H1 (cell line): ENCODE measurements around the gene DNAJC17. TPM values are rescaled to one million over a fixed set of nuclear protein-coding genes. Genes with fewer than 3 reads are reported as not detected.

ENCODE experiments used
- CTCF ChIA-PET: fragments of 300-600 bp; sonication (Branson Sonifier 250); formaldehyde crosslinking; loops from one replicate; lab custom pipeline; 2021; ENCODE audit not compliant: partially characterized antibody; lab: Charles Lee
- POLR2A ChIA-PET: fragments of 300-600 bp; sonication (Branson Sonifier 250); formaldehyde crosslinking; loops from one replicate; lab custom pipeline; 2021; ENCODE audit warnings: inconsistent platforms; ENCODE audit not compliant: partially characterized antibody; lab: Charles Lee
- DNase-seq, 2 experiments: peaks; one replicate each; pipeline versions ENCODE4 v3.0.0 to v3.0.0-alpha.2; 2010 to 2022; ENCODE audit warnings: low spot score in 2 of 2, low read depth in 1 of 2, mixed read lengths in 1 of 2
- FAIRE-seq: peaks from 2 replicates; lab custom pipeline; 2011; peaks lifted over from hg19 to GRCh38; lab: Jason Lieb, UNC
- H2AFZ ChIP-seq: 2 replicates; pipeline ENCODE4 v1.8.1; 2012; ENCODE audit warnings: low read length, inconsistent platforms
- H2AK5ac ChIP-seq: 2 replicates; pipeline ENCODE4 v1.6.1; 2013; ENCODE audit warnings: low read depth, low read length
- H2BK120ac ChIP-seq: replicated peaks from 2 replicates; pipeline ENCODE3; 2013; ENCODE audit warnings: low read depth, low read length, inconsistent platforms
- H2BK12ac ChIP-seq: 2 replicates; pipeline ENCODE4 v1.6.1; 2013; ENCODE audit warnings: low read depth, low read length
- H2BK15ac ChIP-seq: 2 replicates; pipeline ENCODE4 v1.6.1; 2013; ENCODE audit warnings: low read length
- H2BK20ac ChIP-seq: 2 replicates; pipeline ENCODE4 v1.6.1; 2013; ENCODE audit warnings: low read length
- H2BK5ac ChIP-seq: 2 replicates; pipeline ENCODE4 v1.6.1; 2013; ENCODE audit warnings: low read depth, low read length
- H3K14ac ChIP-seq: 2 replicates; pipeline ENCODE4 v1.6.1; 2013; ENCODE audit warnings: inconsistent platforms; ENCODE audit not compliant: insufficient read length
- H3K18ac ChIP-seq: 2 replicates; pipeline ENCODE4 v1.6.1; 2013; ENCODE audit warnings: low read length; ENCODE audit errors: extremely low read depth
- H3K23ac ChIP-seq: 2 replicates; pipeline ENCODE4 v1.6.1; 2013; ENCODE audit warnings: inconsistent platforms; ENCODE audit not compliant: insufficient read length
- H3K23me2 ChIP-seq: 2 replicates; pipeline ENCODE4 v1.6.1; 2013; ENCODE audit warnings: low read depth, low read length
- H3K27ac ChIP-seq: 2 replicates; pipeline ENCODE4 v1.6.1; 2011; ENCODE audit warnings: low read depth, low read length, inconsistent platforms
- H3K27me3 ChIP-seq, 4 experiments: replicated peaks in 1 of 4; 1 replicate in 1 of 4; 2 replicates in 3 of 4; pipeline versions ENCODE4 v1.6.1 to v1.8.1; 2011 to 2013; ENCODE audit warnings: low read length in 3 of 4, mild to moderate bottlenecking in 3 of 4, inconsistent platforms in 2 of 4, mixed read lengths in 2 of 4, moderate library complexity in 1 of 4; ENCODE audit not compliant: control insufficient read depth in 3 of 4, insufficient read depth in 3 of 4; ENCODE audit errors: extremely low read depth in 1 of 4
- H3K36me3 ChIP-seq, 4 experiments: 2 replicates each; pipeline versions ENCODE4 v1.6.1 to v1.8.1; 2011 to 2013; ENCODE audit warnings: mild to moderate bottlenecking in 4 of 4, low read length in 3 of 4, moderate library complexity in 2 of 4, control low read depth in 1 of 4, inconsistent platforms in 1 of 4; ENCODE audit not compliant: insufficient read depth in 4 of 4, control insufficient read depth in 2 of 4
- H3K4ac ChIP-seq: replicated peaks from 2 replicates; pipeline ENCODE3; 2013; ENCODE audit warnings: low read length, low read depth, mixed read lengths, inconsistent platforms; ENCODE audit not compliant: insufficient read length
- H3K4me1 ChIP-seq, 4 experiments: replicated peaks in 1 of 4; 1 replicate in 1 of 4; 2 replicates in 3 of 4; pipeline versions ENCODE4 v1.6.1 to v1.8.1; 2011 to 2013; ENCODE audit warnings: low read length in 3 of 4, inconsistent platforms in 2 of 4, mixed read lengths in 1 of 4; ENCODE audit not compliant: insufficient read depth in 4 of 4, control insufficient read depth in 3 of 4
- H3K4me2 ChIP-seq, 2 experiments: 2 replicates each; pipeline versions ENCODE4 v1.6.1 to v1.8.1; 2011 to 2013; ENCODE audit warnings: low read depth in 2 of 2, low read length in 2 of 2, control low read depth in 1 of 2, inconsistent platforms in 1 of 2, mild to moderate bottlenecking in 1 of 2; ENCODE audit not compliant: insufficient read depth in 1 of 2
- H3K4me3 ChIP-seq, 4 experiments: fragments of 200-600, 300-600 bp in 1 of 4; sonication (generic), shearing (Covaris generic), sonication (Bioruptor Twin) in 1 of 4; 2 replicates each; pipeline versions ENCODE4 v1.5.1 to v1.8.1; 2011 to 2016; ENCODE audit warnings: low read length in 4 of 4, low read depth in 3 of 4, control low read depth in 2 of 4, inconsistent platforms in 2 of 4, mild to moderate bottlenecking in 2 of 4, mixed read lengths in 1 of 4, moderate library complexity in 1 of 4; ENCODE audit not compliant: insufficient read depth in 2 of 4; ENCODE audit errors: extremely low read depth in 1 of 4
- H3K56ac ChIP-seq: replicated peaks from 2 replicates; pipeline ENCODE3; 2013; ENCODE audit warnings: low read depth, mild to moderate bottlenecking, mixed read lengths, low read length, inconsistent platforms; ENCODE audit not compliant: insufficient read length
- H3K79me1 ChIP-seq: 2 replicates; pipeline ENCODE4 v1.6.1; 2013; ENCODE audit warnings: low read depth, low read length, control low read depth
- H3K79me2 ChIP-seq, 2 experiments: 2 replicates each; pipeline versions ENCODE4 v1.6.1 to v1.8.1; 2012 to 2013; ENCODE audit warnings: low read length in 2 of 2, mild to moderate bottlenecking in 2 of 2, inconsistent platforms in 1 of 2; ENCODE audit not compliant: insufficient read depth in 2 of 2, control insufficient read depth in 1 of 2
- H3K9ac ChIP-seq, 4 experiments: replicated peaks in 1 of 4; 1 replicate in 1 of 4; 2 replicates in 3 of 4; pipeline versions ENCODE4 v1.6.1 to v1.8.1; 2011 to 2013; ENCODE audit warnings: low read depth in 3 of 4, low read length in 3 of 4, control low read depth in 2 of 4, mild to moderate bottlenecking in 2 of 4, moderate library complexity in 2 of 4, inconsistent platforms in 1 of 4; ENCODE audit errors: extremely low read depth in 1 of 4
- H3K9me3 ChIP-seq, 2 experiments: 2 replicates each; pipeline versions ENCODE4 v1.6.1 to v1.8.1; 2012 to 2013; ENCODE audit warnings: mild to moderate bottlenecking in 2 of 2, moderate library complexity in 2 of 2, control low read depth in 1 of 2, inconsistent platforms in 1 of 2, low read depth in 1 of 2, low read length in 1 of 2, mixed read lengths in 1 of 2; ENCODE audit not compliant: insufficient read depth in 2 of 2
- H4K20me1 ChIP-seq, 2 experiments: replicated peaks in 1 of 2; 2 replicates each; pipeline versions ENCODE3 to v1.8.1; 2011 to 2013; ENCODE audit warnings: inconsistent platforms in 2 of 2, low read length in 2 of 2, mild to moderate bottlenecking in 1 of 2; ENCODE audit not compliant: insufficient read depth in 2 of 2, control insufficient read depth in 1 of 2
- H4K5ac ChIP-seq: 2 replicates; pipeline ENCODE4 v1.6.1; 2013; ENCODE audit warnings: low read length, low read depth, mixed read lengths, inconsistent platforms; ENCODE audit not compliant: insufficient read length
- H4K8ac ChIP-seq: 2 replicates; pipeline ENCODE4 v1.8.0; 2013; ENCODE audit warnings: mild to moderate bottlenecking, moderate library complexity, low read length, inconsistent platforms; ENCODE audit not compliant: insufficient read depth; ENCODE audit errors: extremely low read depth
- H4K91ac ChIP-seq: replicated peaks from 2 replicates; pipeline ENCODE3; 2013; ENCODE audit warnings: low read length, mixed read lengths, inconsistent platforms; ENCODE audit not compliant: insufficient read length
- CTBP2 ChIP-seq: IDR thresholded peaks from 2 replicates; pipeline ENCODE4 v1.7.0; 2011; ENCODE audit warnings: borderline replicate concordance, mild to moderate bottlenecking, moderate library complexity, mixed read lengths, low read length; ENCODE audit not compliant: insufficient read depth, insufficient read length
- EGR1 ChIP-seq: IDR thresholded peaks from 2 replicates; pipeline ENCODE4 v1.6.1; 2011; ENCODE audit warnings: low read depth, low read length, borderline replicate concordance
- GABPA ChIP-seq: IDR thresholded peaks from 2 replicates; pipeline ENCODE4 v1.6.1; 2011; ENCODE audit warnings: mild to moderate bottlenecking, low read length, moderate library complexity, borderline replicate concordance; ENCODE audit not compliant: insufficient read depth
- JUND ChIP-seq: IDR thresholded peaks from 2 replicates; pipeline ENCODE4 v1.6.1; 2011; ENCODE audit warnings: mild to moderate bottlenecking, improper control_type of control experiment, low read length
- RBBP5 ChIP-seq: IDR thresholded peaks from 2 replicates; pipeline ENCODE4 v1.7.1; 2012; ENCODE audit warnings: low read depth, mild to moderate bottlenecking, inconsistent platforms, low read length, moderate library complexity, borderline replicate concordance
- SAP30 ChIP-seq: fragments of 300-600 bp; sonication (generic); IDR thresholded peaks from 2 replicates; pipeline ENCODE4 v1.7.1; 2012; ENCODE audit warnings: low read length, moderate library complexity, mild to moderate bottlenecking, inconsistent platforms; ENCODE audit not compliant: insufficient read depth, insufficient replicate concordance
- SIN3A ChIP-seq, 2 experiments: IDR thresholded peaks in 1 of 2; conservative IDR thresholded peaks in 1 of 2; 2 replicates each; pipeline ENCODE4 v1.6.1; 2011 to 2012; ENCODE audit warnings: low read length in 2 of 2, improper control_type of control experiment in 1 of 2, low read depth in 1 of 2, mild to moderate bottlenecking in 1 of 2
- SIRT6 ChIP-seq: IDR thresholded peaks from one replicate; pipeline ENCODE4 v1.7.1; 2012; ENCODE audit warnings: low read length, inconsistent platforms
- SP2 ChIP-seq: IDR thresholded peaks from 2 replicates; pipeline ENCODE4 v1.6.1; 2012; ENCODE audit warnings: mild to moderate bottlenecking, low read length, inconsistent platforms
- SP4 ChIP-seq: IDR thresholded peaks from 2 replicates; pipeline ENCODE4 v1.6.1; 2012; ENCODE audit warnings: low read length, inconsistent platforms
- TCF12 ChIP-seq: IDR thresholded peaks from 2 replicates; pipeline ENCODE4 v1.6.1; 2011; ENCODE audit warnings: low read depth, mild to moderate bottlenecking, low read length
- TEAD4 ChIP-seq: IDR thresholded peaks from 2 replicates; pipeline ENCODE4 v1.6.1; 2012; ENCODE audit warnings: low read depth, low read length, inconsistent platforms, mixed read lengths
- WGBS, 2 experiments: shearing (Covaris generic) in 1 of 2; methylation state at CpG; one replicate each; pipeline versions ENCODE4 v1.1.6 to v1.1.7; 2013 to 2015; ENCODE audit warnings: low lambda C conversion rate in 2 of 2, mixed read lengths in 2 of 2, inconsistent platforms in 1 of 2, low coverage in 1 of 2, missing lambda C conversion rate in 1 of 2; ENCODE audit not compliant: insufficient replicate concordance in 2 of 2, insufficient coverage in 1 of 2, insufficient read length in 1 of 2; ENCODE audit errors: extremely low coverage in 1 of 2, missing lambda C conversion rate in 1 of 2; 5-methylcytosine and 5-hydroxymethylcytosine counted together
- polyA plus RNA-seq, 7 experiments: library from polyadenylated mRNA; depleted of rRNA in 3 of 7; stranded (reverse) in 5 of 7; unstranded in 2 of 7; fragments of >200 nt in 5 of 7; fragments of 200-250 nt in 2 of 7; gene quantifications; 1 replicate in 5 of 7; 2 replicates in 1 of 7; 4 replicates in 1 of 7; pipeline versions ENCODE4 v1.2.1 to v1.2.3, GENCODE V29; 2011 to 2013; ENCODE audit warnings: missing spikeins in 2 of 7, mixed read lengths in 2 of 7
- total RNA-seq: library from RNA; stranded (reverse); fragmentation: NEBNext Ultra II Directional; extraction: Animal tissue kit (Norgen Biotek cat#: 25700); gene quantifications from 2 replicates; pipeline ENCODE4 v1.2.1, GENCODE V29; 2021

Gene DNAJC17
- total and polyA plus RNA-seq, 2 of the 8 experiments (the other 6 are each of a cell fraction or from before 2014, with no cell fraction given): 39.5 to 45.4 TPM

- no peak overlapping the region for H2BK20ac ChIP-seq
- no peak overlapping the region for H2BK120ac ChIP-seq
- no peak overlapping the region for H4K91ac ChIP-seq
- no peaks in the 10 kb centered on the region for H3K9me3 ChIP-seq
- no peak overlapping the region for H3K23ac ChIP-seq
- H2BK12ac ChIP-seq: no peak overlapping the region
- no peak overlapping the region for H3K9ac ChIP-seq
- ChIA-PET CTCF (interaction anchor here (0.7 to 1.7 kb wide), 10 partner anchors 8 to 141 kb away, joined by 3 to 10 read pairs (median 4); no protein-coding TSS in a partner anchor), POLR2A (interaction anchor here (0.7 to 1.6 kb wide), 2 partner anchors 10 to 12 kb away, joined by 3 to 4 read pairs; no protein-coding TSS in a partner anchor)
- H3K56ac ChIP-seq: no peak overlapping the region
- WGBS, 2 experiments: 85% methylated on average over 14 of the region's 14 CpGs; no CpG with 5 or more reads in 1 of the 2 experiments
- H3K4me1 ChIP-seq: no peaks in the 10 kb centered on the region
- H3K18ac ChIP-seq: no peak overlapping the region
- H2AK5ac ChIP-seq: no peak overlapping the region
- H3K79me1 ChIP-seq: no peaks in the 10 kb centered on the region
- H3K4me2 ChIP-seq: no peak overlapping the region
- no peak overlapping the region for H2BK15ac ChIP-seq
- no peak overlapping the region for H3K27ac ChIP-seq
- H3K14ac ChIP-seq: no peak overlapping the region
- peaks cover 0 to 3% of the 10 kb centered on the region in 2 experiments for H4K20me1 ChIP-seq
- no peak overlapping the region for H4K5ac ChIP-seq
- no peak for FAIRE-seq
- H3K4me3 ChIP-seq: no peak overlapping the region
- no peak overlapping the region for H2BK5ac ChIP-seq
- H3K79me2 ChIP-seq: no peaks in the 10 kb centered on the region
- peaks cover 0 to 20% (median 6%) of the 10 kb centered on the region in 4 experiments; a peak in 4 of 8 replicates for H3K36me3 ChIP-seq
- no peak overlapping the region for H2AFZ ChIP-seq
- no peak for DNase-seq
- no peak overlapping the region for H3K4ac ChIP-seq
- no peak for TF ChIP-seq SP4
- no peak for TF ChIP-seq GABPA
- TF ChIP-seq TCF12: no peak
- TF ChIP-seq CTBP2: no peak
- no peak for TF ChIP-seq EGR1
- TF ChIP-seq SP2: no peak
- no peak for TF ChIP-seq JUND
- no peak for TF ChIP-seq SIRT6
- no peak for TF ChIP-seq SAP30
- no peak for TF ChIP-seq RBBP5
- no peak for TF ChIP-seq SIN3A (conservative IDR thresholded peaks at IDR 0.05 in 1 of 2, IDR thresholded peaks at IDR 0.05 in 1 of 2; ENCODE audit: low read depth in 1 of 2, low read length in 2 of 2)
- no peak for TF ChIP-seq TEAD4
- H3K27me3 ChIP-seq: no peaks in the 10 kb centered on the region
- H4K8ac ChIP-seq: no peak overlapping the region
- no peaks in the 10 kb centered on the region for H3K23me2 ChIP-seq
Observed at GRCh38 chr15:40775740-40776536, 31.3 kb downstream of the DNAJC17 start.
